SK-N-SH treated with all-trans-retinoic acid at 6 μM for 48 hours (cell line): Measurements from ENCODE around the gene GAP43.

Source experiments
- BACH2 ChIP-seq: fragments of 250-450 bp; sonication (Bioruptor Pico); IDR thresholded peaks from 2 replicates; pipeline ENCODE4 v1.9.0; 2021; ENCODE audit warnings: mild to moderate bottlenecking, borderline replicate concordance
- ESRRG ChIP-seq: fragments of 250-450 bp; sonication (Bioruptor Pico); IDR thresholded peaks from 2 replicates; pipeline ENCODE4 v1.6.1; 2021; ENCODE audit warnings: mild to moderate bottlenecking
- OSR1 ChIP-seq: fragments of 250-450 bp; sonication (Bioruptor Pico); IDR thresholded peaks from 2 replicates; pipeline ENCODE4 v1.8.0; 2022; ENCODE audit warnings: moderate library complexity, mild to moderate bottlenecking, inconsistent platforms
- POU6F1 ChIP-seq: fragments of 250-450 bp; sonication (Bioruptor Pico); IDR thresholded peaks from 2 replicates; pipeline ENCODE4 v1.8.0; 2021; ENCODE audit warnings: low read depth, mild to moderate bottlenecking, moderate library complexity, borderline replicate concordance
- SNAI2 ChIP-seq: fragments of 250-450 bp; sonication (Bioruptor Pico); IDR thresholded peaks from 2 replicates; pipeline ENCODE4 v1.5.0; 2020; ENCODE audit warnings: mild to moderate bottlenecking, moderate library complexity
- TOX ChIP-seq: fragments of 250-450 bp; sonication (Bioruptor Pico); IDR thresholded peaks from 2 replicates; pipeline ENCODE4 v1.8.0; 2021; ENCODE audit warnings: mild to moderate bottlenecking, moderate library complexity, borderline replicate concordance
- ZNF565 ChIP-seq: fragments of 450-650 bp; formaldehyde crosslinking; conservative IDR thresholded peaks from 2 replicates; pipeline ENCODE4 v1.5.0; 2020; ENCODE audit warnings: low read depth, mild to moderate bottlenecking, moderate library complexity
- TF ChIP-seq, protein P1 (sequence below): fragments of 250-450 bp; sonication (Bioruptor Pico); IDR thresholded peaks from 2 replicates; pipeline ENCODE4 v1.8.0; 2020; ENCODE audit warnings: mild to moderate bottlenecking, moderate library complexity, borderline replicate concordance

GRCh38 chr3:115628075-115628412, 4.7 kb downstream of the GAP43 start:
- TF ChIP-seq ESRRG (CRISPR knock-in tag) (no peak), POU6F1 (CRISPR knock-in tag) (no peak), TOX (CRISPR knock-in tag) (no peak), BACH2 (CRISPR knock-in tag) (no peak), SNAI2 (CRISPR knock-in tag) (no peak), OSR1 (CRISPR knock-in tag) (no peak), ZNF565 (CRISPR knock-in tag) (no peak)
- TF ChIP-seq, protein P1, sequence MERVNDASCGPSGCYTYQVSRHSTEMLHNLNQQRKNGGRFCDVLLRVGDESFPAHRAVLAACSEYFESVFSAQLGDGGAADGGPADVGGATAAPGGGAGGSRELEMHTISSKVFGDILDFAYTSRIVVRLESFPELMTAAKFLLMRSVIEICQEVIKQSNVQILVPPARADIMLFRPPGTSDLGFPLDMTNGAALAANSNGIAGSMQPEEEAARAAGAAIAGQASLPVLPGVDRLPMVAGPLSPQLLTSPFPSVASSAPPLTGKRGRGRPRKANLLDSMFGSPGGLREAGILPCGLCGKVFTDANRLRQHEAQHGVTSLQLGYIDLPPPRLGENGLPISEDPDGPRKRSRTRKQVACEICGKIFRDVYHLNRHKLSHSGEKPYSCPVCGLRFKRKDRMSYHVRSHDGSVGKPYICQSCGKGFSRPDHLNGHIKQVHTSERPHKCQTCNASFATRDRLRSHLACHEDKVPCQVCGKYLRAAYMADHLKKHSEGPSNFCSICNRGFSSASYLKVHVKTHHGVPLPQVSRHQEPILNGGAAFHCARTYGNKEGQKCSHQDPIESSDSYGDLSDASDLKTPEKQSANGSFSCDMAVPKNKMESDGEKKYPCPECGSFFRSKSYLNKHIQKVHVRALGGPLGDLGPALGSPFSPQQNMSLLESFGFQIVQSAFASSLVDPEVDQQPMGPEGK = no peak
